Stimulated activated CD8-positive, alpha-beta memory T cell treated with anti-CD3 and anti-CD28 coated beads, Interleukin-7, amount 100 ng/mL, for 1 hour (primary cell): ENCODE measurements around the gene ZSCAN5A.
"Not testable (repeated sequence)": the region's sequence is repeated elsewhere in the genome, so short reads cannot be mapped to it uniquely, and the experiment has no call there.

Experiments used
- DNase-seq, 2 donors: peaks; one replicate each; pipeline ENCODE4 v3.0.0-alpha.2; 2020; ENCODE audit warnings: low read depth in 2 of 2

The ZSCAN5A gene

GRCh38 chr19:56314381-56315076 lies at the start of gene ZSCAN5A:
TSS of gene ZSCAN5A (minus strand) at chr19:56314839. CDS start at chr19:56225046, 89,793 bp downstream.
- DNase-seq = peak; percentile 94 to 97

DNA sequence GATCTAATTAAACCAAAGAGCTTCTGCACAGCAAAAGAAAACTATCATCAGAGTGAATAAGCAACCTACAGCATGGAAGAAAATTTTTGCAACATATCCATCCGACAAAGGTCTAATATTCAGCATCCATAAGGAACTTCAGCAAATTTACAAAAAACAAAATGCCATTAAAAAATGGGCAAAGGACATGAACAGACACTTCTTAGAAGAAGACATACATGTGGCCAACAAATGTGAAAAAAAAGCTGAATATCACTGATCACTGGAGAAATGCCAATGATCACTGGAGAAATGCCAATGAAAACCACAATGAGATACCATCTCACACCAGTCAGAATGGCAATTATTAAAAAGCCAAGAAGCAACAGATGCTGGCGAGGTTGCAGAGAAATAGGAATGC lies 46.2 kb upstream of the ZSCAN5A start:
- DNase-seq = no peak

DNA sequence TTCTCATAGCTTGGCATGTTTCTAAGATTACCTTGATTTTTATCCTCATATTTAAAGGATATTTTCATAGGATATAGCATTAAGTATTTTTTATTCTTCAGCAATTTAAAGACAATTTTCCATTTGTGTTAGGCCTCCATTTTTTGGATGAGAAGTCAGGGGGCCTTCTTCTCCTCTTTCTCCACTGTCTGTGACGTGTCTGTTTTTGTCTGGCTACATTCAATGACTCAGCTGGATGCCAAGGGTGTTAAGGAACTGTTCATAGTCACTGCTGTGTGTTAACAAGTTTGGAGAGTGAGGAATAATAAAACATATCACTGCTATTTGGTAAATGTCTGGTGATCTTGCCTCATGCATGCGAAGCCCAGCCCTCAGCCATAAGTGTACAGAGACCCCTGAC lies 42.3 kb upstream of the ZSCAN5A start:
- no peak for DNase-seq

DNA sequence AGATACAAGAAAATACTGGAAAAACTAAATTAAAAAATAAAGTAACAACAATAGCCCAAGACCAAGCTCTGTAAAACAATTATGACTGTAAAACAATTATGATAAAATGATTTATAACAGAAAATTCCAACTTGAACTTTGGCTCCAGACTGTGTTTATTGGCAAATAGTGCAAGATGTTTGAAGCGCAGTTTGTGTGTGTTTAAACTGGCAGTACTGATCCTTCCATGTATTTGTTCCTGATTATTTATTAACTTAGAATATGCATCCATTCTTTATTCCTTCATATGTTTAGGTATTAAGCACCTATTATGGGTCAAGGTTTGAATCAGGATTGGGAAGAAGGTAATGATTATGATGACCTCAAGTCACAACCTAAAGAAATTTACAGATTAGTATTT lies 40.9 kb upstream of the ZSCAN5A start:
- DNase-seq = no peak

- no peak for DNase-seq
Measured at GRCh38 chr19:56351208-56351607, 36.6 kb upstream of the ZSCAN5A start.

- DNase-seq = peak; percentile 8 to 13
Measured at GRCh38 chr19:56350416-56351045, 35.9 kb upstream of the ZSCAN5A start.

DNA sequence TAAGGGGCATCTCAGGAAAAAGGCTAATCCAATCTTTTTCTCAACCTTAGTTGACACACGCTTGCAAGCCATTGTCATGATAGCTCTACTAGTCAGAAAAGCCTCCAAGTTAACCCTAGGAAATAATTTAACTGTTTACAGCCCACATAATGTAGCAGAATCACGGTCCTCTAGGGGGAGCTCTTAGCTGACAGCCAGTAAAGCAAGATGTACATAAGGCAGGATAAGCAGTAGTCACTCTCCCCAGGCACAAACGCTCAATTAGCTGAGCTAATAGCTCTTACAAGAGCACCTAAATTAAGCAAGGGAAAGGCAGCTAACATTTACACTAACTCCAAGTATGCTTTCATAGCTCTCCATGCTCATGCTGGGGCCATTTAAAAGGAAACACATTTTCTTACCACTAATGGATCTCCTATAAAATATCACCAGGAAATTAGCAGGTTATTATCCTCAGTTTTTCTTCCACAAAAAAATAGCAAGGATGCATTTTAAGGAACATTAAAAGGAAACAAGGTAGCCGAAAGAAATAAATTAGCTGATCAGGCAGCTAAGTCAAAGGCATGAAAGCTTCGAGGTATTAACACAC lies 33.7 kb upstream of the ZSCAN5A start:
- DNase-seq = no peak

GRCh38 chr19:56347163-56347778 lies 32.6 kb upstream of the ZSCAN5A start:
- no peak for DNase-seq

DNA sequence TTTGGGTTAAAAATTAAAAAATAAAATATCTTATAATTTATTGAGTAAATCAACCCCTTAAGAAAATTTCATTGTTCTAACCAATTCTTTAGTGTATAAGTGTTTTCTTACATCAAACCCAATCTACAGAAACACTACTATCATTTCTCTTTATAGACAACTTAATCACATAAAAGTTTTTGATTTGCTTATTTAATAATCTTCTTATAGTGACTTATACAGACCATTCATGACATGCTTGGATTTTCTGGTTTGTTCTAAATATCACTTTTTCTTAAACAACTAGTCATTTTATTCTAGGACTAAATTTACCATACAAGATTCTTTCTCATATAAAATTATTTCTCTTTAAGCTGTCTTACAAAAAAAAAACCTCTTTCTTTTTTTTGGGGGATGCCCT lies 27.3 kb upstream of the ZSCAN5A start:
- DNase-seq = no peak

DNA sequence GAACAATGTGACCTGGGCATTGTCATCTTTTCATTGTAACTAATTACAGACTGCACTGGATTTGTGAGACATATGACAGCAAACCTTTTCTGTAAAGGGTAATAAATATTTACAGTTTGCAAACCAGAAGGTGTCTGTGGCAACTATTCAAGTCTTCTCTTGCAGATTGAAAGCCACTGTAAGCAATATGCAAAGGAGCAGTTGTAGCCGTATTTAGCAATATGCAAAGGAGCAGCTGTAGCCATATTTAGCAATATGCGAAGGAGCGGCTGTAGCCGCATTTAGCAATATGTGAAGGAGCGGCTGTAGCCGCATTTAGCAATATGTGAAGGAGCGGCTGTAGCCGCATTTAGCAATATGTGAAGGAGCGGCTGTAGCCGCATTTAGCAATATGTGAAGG lies 24.4 kb upstream of the ZSCAN5A start:
- not testable (repeated sequence) for DNase-seq

GRCh38 chr19:56337077-56337476 lies 22.4 kb upstream of the ZSCAN5A start:
- DNase-seq = not testable (repeated sequence)

DNA sequence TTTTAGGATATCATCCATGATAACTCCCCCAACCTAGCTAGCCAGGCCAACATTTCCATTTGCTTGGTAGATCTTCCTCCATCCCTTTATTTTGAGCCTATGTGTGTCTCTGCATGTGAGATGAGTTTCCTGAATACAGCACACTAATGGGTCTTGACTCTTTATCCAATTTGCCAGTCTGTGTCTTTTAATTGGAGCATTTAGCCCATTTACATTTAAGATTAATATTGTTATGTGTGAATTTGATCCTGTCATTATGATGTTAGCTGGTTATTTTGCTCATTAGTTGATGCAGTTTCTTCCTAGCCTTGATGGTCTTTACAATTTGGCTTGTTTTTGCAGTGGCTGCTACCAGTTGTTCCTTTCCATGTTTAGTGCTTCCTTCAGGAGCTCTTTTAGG lies 20.7 kb upstream of the ZSCAN5A start:
- DNase-seq = not testable (repeated sequence)

- peak in 1 of 2 donors; percentile 3 for DNase-seq
Measured at GRCh38 chr19:56333506-56333905, 18.9 kb upstream of the ZSCAN5A start.

DNA sequence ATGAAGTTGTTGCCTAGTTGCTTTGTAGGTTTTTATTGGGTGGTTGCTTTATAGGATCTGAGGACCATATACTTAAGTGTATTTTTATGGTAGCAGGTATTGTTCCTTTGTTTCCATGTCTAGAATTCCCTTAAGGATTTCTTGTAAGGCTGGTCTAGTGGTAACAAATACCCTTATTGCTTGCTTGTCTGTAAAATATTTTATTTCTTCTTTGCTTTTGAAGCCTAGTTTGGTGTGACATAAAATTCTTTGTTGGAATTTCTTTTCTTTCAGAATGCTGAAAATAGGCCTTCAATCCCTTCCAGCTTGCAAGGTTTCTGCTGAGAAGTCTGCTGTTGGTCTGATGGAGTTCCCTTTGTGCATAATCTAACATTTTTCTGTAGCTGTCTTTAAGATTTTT lies 18.1 kb upstream of the ZSCAN5A start:
- no peak for DNase-seq

GRCh38 chr19:56324436-56324835 lies 9.8 kb upstream of the ZSCAN5A start:
- no peak for DNase-seq

GRCh38 chr19:56321989-56322440 lies 7.4 kb upstream of the ZSCAN5A start:
- DNase-seq = no peak

GRCh38 chr19:56321254-56321988 lies 6.8 kb upstream of the ZSCAN5A start:
- no peak for DNase-seq

GRCh38 chr19:56319991-56320390 lies 5.4 kb upstream of the ZSCAN5A start:
- no peak for DNase-seq

DNA sequence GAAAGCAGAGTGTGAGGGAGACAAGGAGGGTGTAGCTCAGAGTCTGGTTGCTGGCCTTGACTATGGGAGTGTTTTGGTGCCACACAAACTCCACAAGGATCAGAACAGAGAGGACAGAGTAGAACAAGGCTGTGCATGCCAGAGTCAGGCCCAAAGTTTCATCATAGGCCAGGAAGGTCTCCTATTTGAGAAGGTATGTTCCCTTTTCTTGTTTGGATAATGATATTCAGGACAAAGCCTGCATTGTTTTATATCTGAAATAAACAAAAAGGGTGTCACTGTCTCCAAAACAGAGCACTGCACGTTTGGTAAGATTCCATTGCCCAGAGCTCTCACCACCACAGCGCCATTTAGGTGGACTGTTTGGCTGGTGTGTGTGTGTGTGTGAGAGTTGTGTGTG lies 3.1 kb upstream of the ZSCAN5A start:
- no peak for DNase-seq

DNA sequence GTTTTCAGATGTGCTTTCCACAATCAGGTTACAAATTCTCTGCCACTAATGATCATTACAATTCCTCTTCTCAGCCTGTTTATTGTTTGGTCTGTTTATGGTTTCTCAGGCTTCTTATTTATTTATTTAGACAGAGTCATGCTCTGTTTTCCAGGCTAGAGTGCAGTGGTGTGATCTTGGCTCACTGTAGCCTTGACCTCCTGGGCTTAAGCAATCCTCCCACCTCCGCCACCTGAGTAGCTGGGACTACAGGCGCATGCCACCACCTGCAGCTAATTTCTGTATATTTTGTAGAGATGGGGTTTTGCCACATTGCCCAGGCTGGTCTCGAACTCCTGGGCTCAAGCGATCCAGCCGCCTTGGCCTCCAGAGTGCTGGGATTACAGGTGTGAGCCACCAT lies 2.1 kb upstream of the ZSCAN5A start:
- DNase-seq = no peak

DNA sequence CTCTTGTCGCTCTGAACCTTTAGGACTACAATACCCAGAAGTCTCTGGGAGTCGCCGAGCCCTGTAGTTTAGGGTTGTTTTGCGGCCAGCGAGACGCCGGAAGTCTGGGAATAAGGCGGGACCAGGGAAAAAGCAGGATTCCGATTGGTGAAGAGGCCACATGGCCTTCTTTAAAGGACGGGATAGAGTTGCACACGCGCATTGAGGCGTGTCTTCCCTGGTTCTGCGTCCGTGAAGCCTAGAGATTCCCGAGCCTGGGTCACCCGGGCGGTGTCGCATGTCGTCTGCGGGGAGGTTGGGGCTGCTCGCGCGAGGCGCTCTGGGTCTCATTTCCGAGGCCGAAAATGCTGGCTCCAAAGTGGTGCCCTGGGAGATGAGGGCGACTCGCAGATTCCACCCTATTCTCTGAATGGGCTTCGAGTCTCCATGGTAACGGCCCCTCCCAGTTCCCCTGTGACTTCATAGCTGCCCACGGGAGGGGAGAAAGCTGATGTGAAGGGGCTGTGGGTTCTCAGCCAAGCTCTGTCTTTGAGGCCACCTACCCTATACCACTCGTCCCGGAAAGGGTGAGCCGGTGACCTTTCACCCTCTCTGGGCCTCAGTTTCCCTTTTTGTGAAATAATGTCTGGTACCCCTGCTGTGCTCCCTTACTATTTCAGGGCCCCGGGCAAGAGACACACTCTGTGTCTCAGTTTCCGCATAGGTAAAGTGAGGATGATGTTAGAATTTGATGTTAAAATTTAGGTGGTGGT lies 614 bp upstream of the ZSCAN5A start:
- DNase-seq = peak; percentile 78 to 79
